ENCODE measurements around the gene SUOX. TPM values are rescaled to one million over a fixed set of nuclear protein-coding genes. Genes with fewer than 3 reads are reported as not detected.

The SUOX gene
- total and polyA plus RNA-seq, 11 donors, result 25.0 to 59.5 (median 30.0) TPM

GRCh38 chr12:56037161-56037560 lies 40.1 kb downstream of the SUOX start:
- H3K36me3 ChIP-seq, result peaks cover 0 to 58% (median 45%) of the 10 kb centered on the region in 9 donors
- intact Hi-C loops (cut with DNase I), result loop anchor here in 3 of 10 donors (10.0 kb wide), 2 partner anchors 222 to 302 kb away; partner anchors contain the start of genes ORMDL2 (in 1 of the 3) and SARNP (in 1 of the 3)
- DNase-seq (no peak), ATAC-seq (no peak)
- TF ChIP-seq POLR2A (IDR thresholded peaks at IDR 0.05) (no peak), CTCF (IDR thresholded peaks at IDR 0.05) (no peak)
- H3K27me3 ChIP-seq, result no peaks in the 10 kb centered on the region
- no peak overlapping the region for H3K27ac ChIP-seq
- H3K9me3 ChIP-seq, result no peaks in the 10 kb centered on the region
- no peak overlapping the region for H3K4me3 ChIP-seq
- WGBS, 4 donors, result 72 to 76% (median 74%) methylated on average over 2 of the region's 2 CpGs
- peaks cover 0 to 8% (median 6%) of the 10 kb centered on the region in 12 donors for H3K4me1 ChIP-seq

- H3K4me1 ChIP-seq, result peaks cover 2 to 14% (median 12%) of the 10 kb centered on the region in 12 donors
- intact Hi-C loops (cut with DNase I), result loop anchor here in 3 of 10 donors (10.0 kb wide), 2 partner anchors 223 to 303 kb away; partner anchors contain the start of genes ORMDL2 (in 1 of the 3) and SARNP (in 1 of the 3)
- DNase-seq (no peak), ATAC-seq (no peak)
- H3K9me3 ChIP-seq, result no peaks in the 10 kb centered on the region
- H3K4me3 ChIP-seq, result no peak overlapping the region
- no peak overlapping the region for H3K27ac ChIP-seq
- no peak for TF ChIP-seq POLR2A (IDR thresholded peaks at IDR 0.05)
- no peak for TF ChIP-seq CTCF (IDR thresholded peaks at IDR 0.05)
- WGBS, 4 donors, result 65 to 79% (median 68%) methylated on average over 2 of the region's 2 CpGs
- peaks cover 0 to 52% (median 42%) of the 10 kb centered on the region in 9 donors for H3K36me3 ChIP-seq
- H3K27me3 ChIP-seq, result no peaks in the 10 kb centered on the region
Observed at GRCh38 chr12:56038022-56038655, 41.1 kb downstream of the SUOX start.

GRCh38 chr12:56040151-56040550 lies 43.1 kb downstream of the SUOX start:
- intact Hi-C loops (cut with DNase I), result loop anchor here (2.0 to 10.0 kb wide), 10 partner anchors 43 to 298 kb away; partner anchors contain the start of genes SUOX (in 8 of the 10), GDF11 (in 2 of the 10), RPL41 (in 2 of the 10) and ZC3H10 (in 2 of the 10)

More at GRCh38 chr12:56040151-56040550, 43.1 kb downstream of the SUOX start:
- DNase-seq, result no peak
- Histone ChIP-seq H3K4me3 (no peak overlapping the region), H3K4me1 (peaks cover 3 to 22% (median 17%) of the 10 kb centered on the region in 12 donors), H3K27me3 (no peaks in the 10 kb centered on the region), H3K27ac (no peak overlapping the region), H3K9me3 (no peaks in the 10 kb centered on the region), H3K36me3 (peaks cover 0 to 54% (median 42%) of the 10 kb centered on the region in 9 donors)
- no peak for TF ChIP-seq CTCF (IDR thresholded peaks at IDR 0.05)
- no peak for TF ChIP-seq POLR2A (IDR thresholded peaks at IDR 0.05)
- ATAC-seq, result no peak
- WGBS, 4 donors, result 95 to 100% (median 98%) methylated on average over 1 of the region's 1 CpG

All from heart left ventricle (tissue), 16 donors.